Prostate gland (tissue), 2 donors: Measurements from ENCODE around the gene FEN1. TPM values are rescaled to one million over a fixed set of nuclear protein-coding genes. Genes with fewer than 3 reads are reported as not detected.

Experiments
- DNase-seq: peaks from one replicate; pipeline ENCODE4 v3.0.0-alpha.2; 2019; ENCODE audit warnings: low spot score
- H3K27ac ChIP-seq, 2 donors: fragments of 200-600 bp; sonication (generic); 2 replicates each; pipeline ENCODE4 v1.5.1; 2017 to 2019
- H3K27me3 ChIP-seq: fragments of 200-600 bp; sonication (generic); replicated peaks from 2 replicates; pipeline ENCODE4 v1.5.1; 2019; ENCODE audit not compliant: insufficient read depth
- H3K36me3 ChIP-seq, 2 donors: fragments of 200-600 bp; sonication (generic); 1 replicate in 1 of 2; 2 replicates in 1 of 2; pipeline versions ENCODE4 v1.5.1 to v1.8.1; 2017 to 2019
- H3K4me1 ChIP-seq: fragments of 200-600 bp; sonication (generic); replicated peaks from 2 replicates; pipeline ENCODE4 v1.5.1; 2019
- H3K4me3 ChIP-seq, 2 donors: fragments of 200-600 bp; sonication (generic); 2 replicates each; pipeline ENCODE4 v1.5.1; 2017 to 2019
- H3K9me3 ChIP-seq: fragments of 200-600 bp; sonication (generic); 2 replicates; pipeline ENCODE4 v1.5.1; 2017
- POLR2A ChIP-seq: fragments of 450-650 bp; IDR thresholded peaks from one replicate; pipeline ENCODE4 v1.6.1; 2016; ENCODE audit warnings: antibody characterized with exemption, mild to moderate bottlenecking
- POLR2AphosphoS5 ChIP-seq: sonication (generic); formaldehyde crosslinking; IDR thresholded peaks from one replicate; pipeline ENCODE4 v1.6.1; 2017; ENCODE audit warnings: antibody characterized with exemption
- WGBS: methylation state at CpG from one replicate; pipeline ENCODE4 v1.1.5; 2018; 5-methylcytosine and 5-hydroxymethylcytosine counted together
- intact Hi-C: fragments of 100-400 bp; cut with DNase I; formaldehyde crosslinking; loops from one replicate; pipeline ENCODE4 v1.14.2; 2022
- total RNA-seq, 2 donors: library from RNA; depleted of rRNA; stranded (reverse); fragments of >200 nt; gene quantifications; one replicate each; pipeline ENCODE4 v1.1.0, GENCODE V29; 2016
- TF ChIP-seq, protein P1 (sequence below), 4 experiments: fragments of 200-600 bp in 2 of 4; fragments of 450-650 bp in 2 of 4; sonication (generic) in 2 of 4; IDR thresholded peaks; 1 replicate in 3 of 4; 2 replicates in 1 of 4; pipeline ENCODE4 v1.5.1; 2016 to 2019; ENCODE audit warnings: antibody characterized with exemption in 4 of 4, mild to moderate bottlenecking in 2 of 4, moderate library complexity in 2 of 4

The FEN1 gene
- total RNA-seq, 2 donors from 2014 or later, result 12.8 to 18.4 TPM

DNA sequence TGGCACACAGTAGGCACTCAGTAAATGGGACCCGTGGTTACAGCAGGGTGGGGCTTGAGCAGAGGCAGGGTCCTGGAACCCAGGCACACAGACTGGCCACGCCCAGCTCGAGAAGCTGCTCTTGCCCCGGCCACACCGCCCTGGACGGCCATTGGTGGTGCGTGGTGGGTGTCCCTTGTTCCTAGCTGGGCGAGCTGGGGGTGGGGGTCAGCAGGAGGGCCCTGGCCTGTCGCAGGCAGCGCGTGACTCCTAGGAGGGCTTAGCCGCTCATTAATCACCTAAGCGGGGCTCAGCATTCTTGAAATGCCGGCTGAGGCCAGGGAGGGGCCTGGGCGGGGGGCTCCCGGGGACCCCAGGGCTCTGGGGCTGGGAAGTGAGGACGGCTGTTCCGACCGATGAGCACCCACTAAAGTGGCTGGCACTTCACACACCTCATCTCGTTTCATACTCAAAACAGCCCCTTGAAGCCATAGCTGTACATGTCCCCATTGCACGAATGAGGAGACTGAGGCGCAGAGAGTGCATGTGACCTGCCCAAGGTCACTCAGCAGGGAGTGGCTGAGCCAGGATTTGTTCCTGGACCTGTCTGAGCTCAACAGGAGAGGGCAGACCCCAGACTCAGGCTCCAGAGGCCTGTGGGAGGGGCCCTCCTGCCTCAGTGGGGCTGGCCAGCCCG is 28.6 kb upstream of the FEN1 start:
- Histone ChIP-seq H3K27me3 (no peaks in the 10 kb centered on the region), H3K4me1 (no peaks in the 10 kb centered on the region), H3K4me3 (no peak overlapping the region), H3K27ac (no peak overlapping the region), H3K36me3 (no peaks in the 10 kb centered on the region), H3K9me3 (no peaks in the 10 kb centered on the region)
- no peak for DNase-seq
- TF ChIP-seq POLR2AphosphoS5 (no peak), POLR2A (no peak)
- TF ChIP-seq, protein P1, sequence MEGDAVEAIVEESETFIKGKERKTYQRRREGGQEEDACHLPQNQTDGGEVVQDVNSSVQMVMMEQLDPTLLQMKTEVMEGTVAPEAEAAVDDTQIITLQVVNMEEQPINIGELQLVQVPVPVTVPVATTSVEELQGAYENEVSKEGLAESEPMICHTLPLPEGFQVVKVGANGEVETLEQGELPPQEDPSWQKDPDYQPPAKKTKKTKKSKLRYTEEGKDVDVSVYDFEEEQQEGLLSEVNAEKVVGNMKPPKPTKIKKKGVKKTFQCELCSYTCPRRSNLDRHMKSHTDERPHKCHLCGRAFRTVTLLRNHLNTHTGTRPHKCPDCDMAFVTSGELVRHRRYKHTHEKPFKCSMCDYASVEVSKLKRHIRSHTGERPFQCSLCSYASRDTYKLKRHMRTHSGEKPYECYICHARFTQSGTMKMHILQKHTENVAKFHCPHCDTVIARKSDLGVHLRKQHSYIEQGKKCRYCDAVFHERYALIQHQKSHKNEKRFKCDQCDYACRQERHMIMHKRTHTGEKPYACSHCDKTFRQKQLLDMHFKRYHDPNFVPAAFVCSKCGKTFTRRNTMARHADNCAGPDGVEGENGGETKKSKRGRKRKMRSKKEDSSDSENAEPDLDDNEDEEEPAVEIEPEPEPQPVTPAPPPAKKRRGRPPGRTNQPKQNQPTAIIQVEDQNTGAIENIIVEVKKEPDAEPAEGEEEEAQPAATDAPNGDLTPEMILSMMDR (IDR thresholded peaks at IDR 0.05), result no peak
- 72% methylated on average over 22 of the region's 23 CpGs for WGBS
- intact Hi-C loops, result no loop called here

DNA sequence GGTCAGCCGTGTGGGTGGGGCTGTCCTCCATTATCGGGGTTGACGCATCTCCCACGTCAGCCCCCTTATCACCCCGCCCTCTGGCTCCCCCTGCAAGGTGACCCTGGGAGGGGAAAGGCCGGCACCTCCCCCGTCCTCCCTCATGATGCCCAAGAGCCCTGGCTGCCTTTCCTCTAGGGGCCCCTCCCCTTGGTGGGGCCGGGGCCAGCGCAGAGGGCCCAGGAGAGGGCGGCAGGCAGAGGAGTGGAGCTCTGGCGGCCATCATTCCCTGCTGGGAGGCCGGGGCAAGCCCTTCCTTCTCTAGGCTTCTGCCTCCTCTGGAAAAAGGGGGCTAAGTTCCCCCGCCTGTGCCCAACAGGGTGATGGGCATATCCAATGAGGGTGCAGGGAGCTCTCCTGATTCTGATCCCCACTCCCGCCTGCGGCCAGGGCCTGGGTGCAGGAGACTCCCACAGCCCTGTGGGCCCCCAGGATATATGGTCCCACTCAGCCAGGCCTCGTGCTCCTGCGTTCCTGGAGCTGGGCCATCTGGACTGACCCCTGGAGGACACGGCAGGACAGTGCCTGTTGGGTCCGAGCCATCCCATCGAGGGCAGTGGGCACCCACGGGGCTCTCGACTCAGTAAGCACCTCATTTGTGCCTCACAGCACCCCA is 28.0 kb upstream of the FEN1 start:
- no peak for DNase-seq
- WGBS, result 63% methylated on average over 16 of the region's 22 CpGs
- intact Hi-C loops, result no loop called here

DNA sequence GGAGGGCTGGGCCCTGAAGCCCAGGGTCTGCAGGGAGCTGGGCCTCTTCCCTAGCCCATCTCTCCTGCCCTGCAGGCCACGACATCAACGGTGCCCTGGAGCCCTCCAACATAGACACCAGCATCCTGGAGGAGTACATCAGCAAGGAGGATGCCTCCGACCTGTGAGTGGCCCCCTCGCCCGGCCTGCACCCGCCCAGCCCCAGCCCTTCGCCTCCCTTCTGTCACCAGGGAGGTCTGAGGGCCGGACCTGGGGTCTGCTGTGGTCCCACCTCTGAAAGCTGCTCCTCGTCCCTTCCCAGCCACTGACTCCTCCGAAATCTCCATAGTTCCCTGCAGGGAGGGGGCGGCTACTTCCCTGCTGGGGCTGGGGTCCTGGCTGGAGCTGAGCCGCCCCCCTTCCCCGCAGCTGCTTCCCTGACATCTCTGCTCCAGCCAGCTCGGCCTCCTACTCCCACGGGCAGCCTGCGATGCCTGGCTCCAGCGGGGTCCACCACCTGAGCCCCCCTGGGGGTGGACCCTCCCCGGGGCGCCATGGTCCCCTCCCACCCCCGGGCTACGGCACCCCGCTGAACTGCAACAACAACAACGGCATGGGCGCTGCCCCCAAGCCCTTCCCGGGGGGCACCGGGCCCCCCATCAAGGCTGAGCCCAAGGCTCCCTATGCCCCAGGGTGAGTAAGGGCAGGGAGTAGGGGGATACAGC is 27.0 kb upstream of the FEN1 start:
- H3K27me3 ChIP-seq, result no peaks in the 10 kb centered on the region
- DNase-seq, result no peak
- TF ChIP-seq POLR2AphosphoS5 (no peak), POLR2A (no peak)
- TF ChIP-seq, protein P1 (IDR thresholded peaks at IDR 0.05), result no peak
- H3K27ac ChIP-seq, result no peak overlapping the region
- H3K4me1 ChIP-seq, result no peaks in the 10 kb centered on the region
- H3K4me3 ChIP-seq, result no peak overlapping the region
- no peaks in the 10 kb centered on the region for H3K9me3 ChIP-seq
- WGBS, result 87% methylated on average over 23 of the region's 26 CpGs
- intact Hi-C loops, result no loop called here
- H3K36me3 ChIP-seq, result no peaks in the 10 kb centered on the region

More for the DNA sequence above, 28.0 kb upstream of the FEN1 start:
- Histone ChIP-seq H3K4me1 (no peaks in the 10 kb centered on the region), H3K27ac (no peak overlapping the region), H3K4me3 (no peak overlapping the region), H3K27me3 (no peaks in the 10 kb centered on the region), H3K9me3 (no peaks in the 10 kb centered on the region), H3K36me3 (no peaks in the 10 kb centered on the region)
- no peak for TF ChIP-seq POLR2A
- TF ChIP-seq, protein P1 (IDR thresholded peaks at IDR 0.05), result no peak
- TF ChIP-seq POLR2AphosphoS5, result no peak

DNA sequence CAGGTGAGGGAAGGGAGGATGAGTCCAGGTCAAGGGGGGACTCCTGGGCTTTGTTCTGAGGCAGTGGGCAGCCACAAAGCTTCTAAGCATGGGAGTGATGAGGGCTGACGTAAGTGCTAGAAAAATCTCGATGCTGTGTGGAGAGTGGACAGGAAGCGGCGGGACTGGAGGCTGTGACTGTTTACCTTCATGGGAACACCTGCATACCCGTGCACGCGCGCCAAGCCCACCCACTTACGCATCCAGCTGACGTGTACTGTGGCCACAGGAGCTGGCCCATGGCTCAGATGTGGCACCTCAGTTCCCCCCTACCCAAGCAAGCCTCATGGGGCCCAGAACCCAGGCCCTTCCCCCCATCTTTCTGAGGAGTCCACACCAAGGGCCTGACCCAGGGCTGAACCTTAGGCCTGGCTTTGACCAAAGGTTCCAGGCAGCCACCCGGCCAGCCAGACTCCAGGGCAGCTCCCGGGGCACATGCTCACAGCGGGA is 26.3 kb upstream of the FEN1 start:
- no peak overlapping the region for H3K27ac ChIP-seq
- no peaks in the 10 kb centered on the region for H3K36me3 ChIP-seq
- no peaks in the 10 kb centered on the region for H3K27me3 ChIP-seq
- intact Hi-C loops, result no loop called here
- 80% methylated on average over 13 of the region's 13 CpGs for WGBS
- DNase-seq, result no peak
- H3K4me3 ChIP-seq, result no peak overlapping the region
- no peaks in the 10 kb centered on the region for H3K4me1 ChIP-seq
- no peaks in the 10 kb centered on the region for H3K9me3 ChIP-seq
- no peak for TF ChIP-seq POLR2A
- TF ChIP-seq, protein P1 (IDR thresholded peaks at IDR 0.05), result no peak
- no peak for TF ChIP-seq POLR2AphosphoS5
